K562 (cell line): ENCODE data around the gene KCNT1. TPM values are rescaled to one million over a fixed set of nuclear protein-coding genes. Genes with fewer than 3 reads are reported as not detected.

ENCODE experiments used
- ATAC-seq: fragments of 200-7000 bp; cut with Tn5 transposase; 3 replicates; pipeline ENCODE4 v1.9.1; 2020; ENCODE audit warnings: moderate library complexity
- BruUV-seq: library from RNA; stranded (reverse); fragments of 400-500 nt; replicated peaks from 2 replicates; lab custom pipeline; 2021; lab: Mats Ljungman, UMichigan
- CTCF ChIA-PET: fragments of 300-600 bp; formaldehyde crosslinking; extraction: SDS; loops from one replicate; lab custom pipeline; 2021; ENCODE audit warnings: low intra/inter-chr PET ratio; lab: Yijun Ruan, JAX
- POLR2A ChIA-PET: fragments of 300-600, 350-650 bp; sonication (Branson Sonifier 250); formaldehyde crosslinking; extraction: SDS; loops from one replicate; lab custom pipeline; 2021; ENCODE audit warnings: antibody characterized with exemption, inconsistent platforms; lab: Yijun Ruan, JAX
- DNase-seq, 4 experiments: peaks; one replicate each; pipeline versions ENCODE4 v3.0.0 to v3.0.0-alpha.2; 2011 to 2018; ENCODE audit warnings: low spot score in 3 of 4, mixed read lengths in 3 of 4; ENCODE audit errors: extremely low read depth in 1 of 4
- FAIRE-seq: peaks from 2 replicates; lab custom pipeline; 2011; peaks lifted over from hg19 to GRCh38; lab: Jason Lieb, UNC
- H2AFZ ChIP-seq: 2 replicates; pipeline ENCODE4 v1.6.0; 2011; ENCODE audit warnings: low read depth, low read length, control low read depth, inconsistent platforms
- H3K27ac ChIP-seq: fragments of 200-600 bp; 3 replicates; pipeline ENCODE4 v1.8.0; 2011; ENCODE audit warnings: low read depth, mild to moderate bottlenecking, control low read depth, inconsistent platforms, low read length, moderate library complexity, mixed read lengths; ENCODE audit errors: extremely low read depth
- H3K27me3 ChIP-seq, 2 experiments: fragments of 300-600 bp in 1 of 2; 2 replicates in 1 of 2; 3 replicates in 1 of 2; pipeline versions ENCODE4 v1.6.0 to v1.8.0; 2011; ENCODE audit warnings: inconsistent platforms in 2 of 2, low read length in 2 of 2, mild to moderate bottlenecking in 1 of 2, mixed read lengths in 1 of 2, moderate library complexity in 1 of 2; ENCODE audit not compliant: control insufficient read depth in 2 of 2, insufficient read depth in 2 of 2
- H3K36me3 ChIP-seq: fragments of 300-600 bp; 3 replicates; pipeline ENCODE4 v1.8.0; 2011; ENCODE audit warnings: mild to moderate bottlenecking, low read length, inconsistent platforms; ENCODE audit not compliant: control insufficient read depth, insufficient read depth
- H3K4me1 ChIP-seq, 2 experiments: fragments of 200-600 bp in 1 of 2; replicated peaks in 1 of 2; 2 replicates in 1 of 2; 3 replicates in 1 of 2; pipeline versions ENCODE4 v1.5.1 to v1.8.0; 2011; ENCODE audit warnings: inconsistent platforms in 2 of 2, low read length in 2 of 2, mild to moderate bottlenecking in 1 of 2, mixed read lengths in 1 of 2, moderate library complexity in 1 of 2; ENCODE audit not compliant: control insufficient read depth in 2 of 2, insufficient read depth in 2 of 2
- H3K4me2 ChIP-seq: 2 replicates; pipeline ENCODE4 v1.6.1; 2011; ENCODE audit warnings: low read length, control low read depth, inconsistent platforms, mixed read lengths; ENCODE audit not compliant: insufficient read depth
- H3K4me3 ChIP-seq: fragments of 200-600 bp; sonication (generic), shearing (Covaris generic); 2 replicates; pipeline ENCODE4 v1.5.1; 2016; ENCODE audit warnings: control low read depth, inconsistent platforms
- H3K79me2 ChIP-seq: fragments of 200-600 bp; 3 replicates; pipeline ENCODE4 v1.8.0; 2011; ENCODE audit warnings: low read length, inconsistent platforms; ENCODE audit not compliant: control insufficient read depth, insufficient read depth
- H3K9ac ChIP-seq, 2 experiments: 2 replicates each; pipeline versions ENCODE4 v1.6.0 to v1.6.1; 2011; ENCODE audit warnings: low read depth in 2 of 2, low read length in 2 of 2, control low read depth in 1 of 2, inconsistent platforms in 1 of 2, mild to moderate bottlenecking in 1 of 2, mixed read lengths in 1 of 2; ENCODE audit not compliant: insufficient read depth in 1 of 2
- H3K9me1 ChIP-seq: one replicate; pipeline ENCODE4 v1.6.0; 2011; ENCODE audit warnings: inconsistent platforms, mild to moderate bottlenecking, low read length, moderate library complexity; ENCODE audit not compliant: control insufficient read depth, insufficient read depth
- H3K9me3 ChIP-seq: replicated peaks from 2 replicates; pipeline ENCODE4 v1.5.1; 2011; ENCODE audit warnings: low read depth, low read length, inconsistent platforms; ENCODE audit not compliant: control insufficient read depth, insufficient read depth
- H4K20me1 ChIP-seq: replicated peaks from 2 replicates; pipeline ENCODE4 v1.6.1; 2011; ENCODE audit warnings: low read length, inconsistent platforms, mixed read lengths; ENCODE audit not compliant: control insufficient read depth, insufficient read depth
- ATF3 ChIP-seq, 2 experiments: fragments of 450-650 bp in 1 of 2; sonication (generic) in 1 of 2; formaldehyde crosslinking in 1 of 2; IDR thresholded peaks in 1 of 2; conservative IDR thresholded peaks in 1 of 2; 2 replicates each; pipeline versions ENCODE4 v1.6.1 to v1.8.1; 2016 to 2023; ENCODE audit warnings: mild to moderate bottlenecking in 2 of 2, moderate library complexity in 2 of 2, inconsistent platforms in 1 of 2, missing genetic modification reagents in 1 of 2
- ATF7 ChIP-seq: fragments of 450-650 bp; IDR thresholded peaks from 2 replicates; pipeline ENCODE4 v1.7.1; 2014; ENCODE audit warnings: mild to moderate bottlenecking, moderate library complexity
- BRD9 ChIP-seq: fragments of 450-650 bp; IDR thresholded peaks from 2 replicates; pipeline ENCODE4 v1.6.1; 2018; ENCODE audit warnings: low read depth; ENCODE audit not compliant: partially characterized antibody
- C11orf30 ChIP-seq: fragments of 450-650 bp; IDR thresholded peaks from 2 replicates; pipeline ENCODE4 v1.6.1; 2016; ENCODE audit warnings: low read depth, mild to moderate bottlenecking
- CREB3 ChIP-seq: fragments of 450-650 bp; conservative IDR thresholded peaks from 2 replicates; pipeline ENCODE4 v1.6.1; 2016; ENCODE audit warnings: missing genetic modification characterization, low read depth, mild to moderate bottlenecking, missing compliant biosample characterization, moderate library complexity
- ESRRA ChIP-seq: fragments of 450-650 bp; IDR thresholded peaks from 2 replicates; pipeline ENCODE4 v1.6.1; 2014; ENCODE audit warnings: low read depth, mild to moderate bottlenecking, moderate library complexity, borderline replicate concordance
- HMGN3 ChIP-seq: IDR thresholded peaks from 2 replicates; pipeline ENCODE4 v1.6.1; 2011; ENCODE audit warnings: borderline replicate concordance, low read depth, mild to moderate bottlenecking, mixed read lengths, low read length; ENCODE audit not compliant: insufficient read length; ENCODE audit errors: extremely low read depth
- IFI16 ChIP-seq: fragments of 250-450 bp; sonication (Bioruptor Pico); IDR thresholded peaks from 2 replicates; pipeline ENCODE4 v2.1.2; 2022; ENCODE audit warnings: mild to moderate bottlenecking, inconsistent platforms
- TARDBP ChIP-seq: fragments of 450-650 bp; IDR thresholded peaks from 2 replicates; pipeline ENCODE4 v1.6.1; 2016
- TBL1XR1 ChIP-seq, 2 experiments: IDR thresholded peaks; 2 replicates each; pipeline ENCODE4 v1.6.1; 2012; ENCODE audit warnings: improper control_type of control experiment in 2 of 2, low read length in 2 of 2, mild to moderate bottlenecking in 1 of 2
- TEAD1 ChIP-seq, 2 experiments: fragments of 450-650 bp in 1 of 2; sonication (generic) in 1 of 2; formaldehyde crosslinking; IDR thresholded peaks; 2 replicates each; pipeline versions ENCODE4 v1.4.0 to v1.8.0; 2020 to 2022; ENCODE audit warnings: mild to moderate bottlenecking in 2 of 2, missing genetic modification reagents in 1 of 2
- ZC3H11A ChIP-seq: IDR thresholded peaks from 2 replicates; pipeline ENCODE4 v1.6.1; 2012; ENCODE audit warnings: low read depth, low read length, improper control_type of control experiment
- ZC3H8 ChIP-seq: fragments of 450-650 bp; IDR thresholded peaks from 2 replicates; pipeline ENCODE4 v1.6.1; 2017
- ZNF175 ChIP-seq: fragments of 200-800 bp; sonication (Bioruptor generic); IDR thresholded peaks from 2 replicates; pipeline ENCODE4 v1.6.1; 2016; ENCODE audit warnings: low read depth, mild to moderate bottlenecking, missing genetic modification characterization, missing compliant biosample characterization
- ZNF444 ChIP-seq: fragments of 250-450 bp; sonication (Bioruptor Pico); IDR thresholded peaks from 2 replicates; pipeline ENCODE4 v1.4.0; 2020; ENCODE audit warnings: mild to moderate bottlenecking, moderate library complexity
- WGBS: fragments of 100-300 bp; shearing (Covaris generic); methylation state at CpG from one replicate; pipeline ENCODE4 v1.1.6; 2016; ENCODE audit warnings: low coverage, mixed read lengths; ENCODE audit not compliant: insufficient coverage; ENCODE audit errors: missing lambda C conversion rate; 5-methylcytosine and 5-hydroxymethylcytosine counted together
- in situ Hi-C: fragments of 300-500 bp; cut with MboI; formaldehyde crosslinking; loops from 4 replicates; pipeline ENCODE4 v1.15.0; 2018; ENCODE audit warnings: inconsistent platforms, mixed read lengths
- intact Hi-C: fragments of 100-400 bp; cut with micrococcal nuclease; formaldehyde crosslinking; loops from 2 replicates; pipeline ENCODE4 v1.14.2; 2022
- polyA plus RNA-seq, 8 experiments: library from polyadenylated mRNA; depleted of rRNA in 4 of 8; stranded (reverse) in 5 of 8; unstranded in 3 of 8; fragments of >200 nt; fragmentation: Nextera tagmentation in 2 of 8; fragmentation: Illumina TruSeq in 1 of 8; extraction: Ambion mirVana in 2 of 8; extraction: Trizol in 1 of 8; gene quantifications; 2 replicates each; pipeline versions ENCODE4 v1.2.1 to v1.2.3, GENCODE V29; 2011 to 2014; ENCODE audit warnings: inconsistent platforms in 1 of 8, missing spikeins in 1 of 8
- total RNA-seq, 7 experiments: library from RNA; depleted of rRNA in 6 of 7; stranded (reverse); fragments of >200 nt in 6 of 7; fragmentation: Illumina TruSeq in 2 of 7; extraction: Trizol in 2 of 7; gene quantifications; 2 replicates each; pipeline versions ENCODE4 v1.2.1 to v1.2.3, GENCODE V29; 2011 to 2021; ENCODE audit warnings: low replicate concordance in 1 of 7
- TF ChIP-seq, protein P1 (sequence below): fragments of 450-650 bp; formaldehyde crosslinking; IDR thresholded peaks from 2 replicates; pipeline ENCODE4 v1.4.0; 2020; ENCODE audit warnings: mild to moderate bottlenecking, moderate library complexity

Gene KCNT1
- total and polyA plus RNA-seq, 9 of the 15 experiments (the other 6 are each of a cell fraction or from before 2014, with no cell fraction given): 0.05 TPM; not detected in 8

DNA sequence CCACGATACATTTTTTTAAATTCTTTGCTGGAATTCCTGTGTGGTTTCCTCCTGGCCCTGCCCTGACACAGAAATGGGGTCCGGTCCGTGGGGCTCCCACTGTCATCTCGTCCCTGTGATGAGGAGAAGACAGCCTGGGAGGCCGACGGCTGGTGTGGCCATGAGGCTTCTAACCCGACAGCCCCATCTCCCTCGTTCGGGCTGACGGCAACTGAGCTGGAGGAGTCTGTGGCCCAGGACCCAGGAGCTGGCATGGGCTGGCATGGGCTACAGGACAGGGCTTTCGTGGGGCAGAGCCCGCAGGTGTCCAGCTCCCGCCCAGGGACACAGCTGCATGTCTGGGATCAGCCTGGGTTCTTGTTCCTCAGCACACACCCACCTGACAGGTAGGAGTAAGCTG is 25.1 kb upstream of the KCNT1 start (continued):
- TF ChIP-seq TBL1XR1 (IDR thresholded peaks at IDR 0.05; ENCODE audit: low read length in 2 of 2) (no peak), ZNF175 (CRISPR knock-in tag) (no peak), C11orf30 (no peak), ZNF444 (CRISPR knock-in tag) (no peak)

DNA sequence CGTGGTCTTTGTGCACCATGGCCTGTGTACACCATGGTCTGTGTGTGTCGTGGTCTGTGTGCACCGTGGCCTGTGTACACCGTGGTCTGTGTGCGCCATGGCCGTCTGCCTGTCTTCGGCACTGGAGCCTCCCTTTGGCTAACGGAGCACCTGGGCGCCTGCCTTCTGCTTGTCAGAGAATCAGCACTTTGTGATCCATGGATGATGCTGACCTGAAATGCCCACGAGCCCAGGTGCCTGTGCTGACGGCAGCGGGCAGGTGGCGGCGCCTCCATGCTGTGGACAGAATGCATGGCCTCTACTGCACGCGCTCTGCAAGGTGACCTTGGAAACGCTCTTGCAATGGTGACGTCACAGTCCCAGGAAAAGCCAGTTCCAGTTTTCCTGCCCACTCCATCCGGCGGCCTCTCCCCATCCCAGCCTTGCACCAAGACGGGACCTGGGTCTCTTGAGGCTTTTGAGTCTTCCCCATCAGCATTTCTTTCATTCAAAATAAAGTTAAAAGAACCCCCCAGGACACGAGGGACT is 24.3 kb upstream of the KCNT1 start:
- in situ Hi-C loops (no loop called here), intact Hi-C loops (no loop called here)
- no TSS peak for BruUV-seq
- Histone ChIP-seq H3K36me3 (no peaks in the 10 kb centered on the region), H3K9ac (no peak overlapping the region), H3K4me3 (no peak overlapping the region), H3K4me1 (peaks cover 0 to 7% of the 10 kb centered on the region in 2 experiments; a peak in 3 of 5 replicates), H3K9me1 (peaks cover 3% of the 10 kb centered on the region), H4K20me1 (peaks cover 4% of the 10 kb centered on the region; the same call in 1 of the 2 replicates), H3K4me2 (no peak overlapping the region), H3K9me3 (no peaks in the 10 kb centered on the region), H3K79me2 (no peaks in the 10 kb centered on the region), H3K27me3 (peaks cover 24 to 58% of the 10 kb centered on the region in 2 experiments), H3K27ac (no peak overlapping the region), H2AFZ (no peak overlapping the region)
- ChIA-PET POLR2A (no interaction called here), CTCF (no interaction called here)
- WGBS: 6% methylated on average over 22 of the region's 22 CpGs
- ATAC-seq (no peak), DNase-seq (no peak), FAIRE-seq (no peak)
- TF ChIP-seq ZC3H8 (no peak), TEAD1 (CRISPR knock-in tag; IDR thresholded peaks at IDR 0.05) (no peak), BRD9 (no peak), IFI16 (CRISPR knock-in tag) (no peak), CREB3 (tag) (no peak), HMGN3 (no peak), ZC3H11A (no peak), TARDBP (no peak), ATF7 (peak; percentile 42; the same call in 1 of the 2 replicates), ATF3 (IDR thresholded peaks at IDR 0.05) (peak; percentile 38; the same call in 1 of the 2 replicates), ATF3 (CRISPR knock-in tag; conservative IDR thresholded peaks at IDR 0.05) (no peak), ESRRA (peak; percentile 87)
- TF ChIP-seq, protein P1, sequence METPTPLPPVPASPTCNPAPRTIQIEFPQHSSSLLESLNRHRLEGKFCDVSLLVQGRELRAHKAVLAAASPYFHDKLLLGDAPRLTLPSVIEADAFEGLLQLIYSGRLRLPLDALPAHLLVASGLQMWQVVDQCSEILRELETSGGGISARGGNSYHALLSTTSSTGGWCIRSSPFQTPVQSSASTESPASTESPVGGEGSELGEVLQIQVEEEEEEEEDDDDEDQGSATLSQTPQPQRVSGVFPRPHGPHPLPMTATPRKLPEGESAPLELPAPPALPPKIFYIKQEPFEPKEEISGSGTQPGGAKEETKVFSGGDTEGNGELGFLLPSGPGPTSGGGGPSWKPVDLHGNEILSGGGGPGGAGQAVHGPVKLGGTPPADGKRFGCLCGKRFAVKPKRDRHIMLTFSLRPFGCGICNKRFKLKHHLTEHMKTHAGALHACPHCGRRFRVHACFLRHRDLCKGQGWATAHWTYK: no peak
